OCI-LY7 (cell line): Measurements from ENCODE around the gene LGR6.

ENCODE experiments used
- CTCF ChIP-seq: fragments of 200-600 bp; sonication (generic); conservative IDR thresholded peaks from 2 replicates; pipeline ENCODE4 v1.5.1; 2014; ENCODE audit warnings: mild to moderate bottlenecking, antibody characterized with exemption, low read length, moderate library complexity, mixed read lengths
- EZH2phosphoT487 ChIP-seq: fragments of 200-600 bp; sonication (generic); IDR thresholded peaks from 2 replicates; pipeline ENCODE4 v1.6.1; 2018; ENCODE audit warnings: low read depth, borderline replicate concordance, mild to moderate bottlenecking, mixed run types, antibody characterized with exemption, low read length, moderate library complexity, mixed read lengths

- TF ChIP-seq CTCF, result no peak
- TF ChIP-seq EZH2phosphoT487, result no peak
Observed at GRCh38 chr1:202150602-202151001, 43.0 kb upstream of the LGR6 start.
